DMS79 treated with DMSO at 0.1 percent for 48 hours (cell line): ENCODE measurements around the gene ELOVL6.
"Not testable (repeated sequence)": the region's sequence is repeated elsewhere in the genome, so short reads cannot be mapped to it uniquely, and the experiment has no call there.

ENCODE experiments used
- DNase-seq: peaks from one replicate; lab custom pipeline; 2025; lab: John Stamatoyannopoulos, UW

Gene ELOVL6

DNA sequence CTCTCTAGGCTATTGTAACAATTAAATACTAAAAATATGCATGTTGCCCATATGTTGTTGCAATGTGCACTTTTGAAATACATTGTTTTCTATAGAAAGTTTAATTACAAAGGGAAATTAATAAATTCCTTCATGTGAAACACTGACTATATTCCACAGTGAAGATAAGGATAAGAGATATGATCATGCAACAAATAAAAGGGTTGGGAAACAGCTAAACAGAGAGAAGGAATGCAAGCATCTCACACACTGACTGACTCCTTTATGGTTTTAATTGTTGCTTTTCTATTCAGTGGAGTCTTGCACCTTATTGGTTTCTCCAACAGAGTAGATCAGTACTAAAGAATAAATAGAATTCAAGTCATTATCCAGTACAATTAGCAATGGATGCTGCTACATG is 37.8 kb downstream of the ELOVL6 start:
- no peak for DNase-seq

DNA sequence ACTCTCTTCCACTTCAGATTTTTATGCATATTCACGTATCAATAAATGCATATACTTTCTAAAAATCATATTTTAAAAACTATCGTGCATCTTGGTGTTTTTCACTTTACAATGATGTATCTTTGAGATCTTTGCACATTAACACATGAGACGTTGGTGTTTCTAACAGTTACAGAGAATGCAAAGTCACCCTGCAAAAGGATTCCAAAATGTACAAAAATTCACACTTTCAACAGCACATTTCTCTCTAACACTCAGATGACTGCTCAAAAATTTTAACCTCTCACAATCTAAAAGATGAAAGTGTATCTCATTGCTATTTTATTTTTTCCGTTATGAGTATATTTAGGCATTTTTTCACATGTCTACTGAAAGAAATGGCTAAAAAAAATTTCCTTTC is 38.9 kb downstream of the ELOVL6 start:
- DNase-seq = no peak

- no peak for DNase-seq
Observed at GRCh38 chr4:110157580-110157979, 40.8 kb downstream of the ELOVL6 start.

GRCh38 chr4:110157166-110157565 is 41.2 kb downstream of the ELOVL6 start:
- not testable (repeated sequence) for DNase-seq

DNA sequence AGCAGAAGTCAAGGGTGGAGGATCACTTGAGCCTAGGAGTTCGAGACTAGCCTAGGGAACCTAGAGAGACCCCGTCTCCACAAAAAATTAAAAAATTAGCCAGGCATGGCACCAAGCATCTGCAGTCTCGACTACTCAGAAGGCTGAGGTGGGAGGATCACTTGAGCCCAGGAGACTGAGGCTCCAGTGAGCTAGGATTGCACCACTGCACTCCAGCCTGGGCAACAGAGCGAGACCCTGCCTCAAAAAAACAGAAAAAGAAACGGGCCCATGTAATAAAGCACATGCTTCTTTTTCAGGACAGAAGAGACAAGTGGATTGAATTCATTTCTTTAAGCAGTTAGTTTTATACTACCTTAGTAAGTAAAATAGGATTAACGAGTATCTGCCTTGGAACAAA is 42.0 kb downstream of the ELOVL6 start:
- no peak for DNase-seq

GRCh38 chr4:110155654-110156053 is 42.8 kb downstream of the ELOVL6 start:
- no peak for DNase-seq

- no peak for DNase-seq
Observed at GRCh38 chr4:110154582-110154981, 43.8 kb downstream of the ELOVL6 start.

- DNase-seq = no peak
Observed at GRCh38 chr4:110152386-110152785, 46.0 kb downstream of the ELOVL6 start.

DNA sequence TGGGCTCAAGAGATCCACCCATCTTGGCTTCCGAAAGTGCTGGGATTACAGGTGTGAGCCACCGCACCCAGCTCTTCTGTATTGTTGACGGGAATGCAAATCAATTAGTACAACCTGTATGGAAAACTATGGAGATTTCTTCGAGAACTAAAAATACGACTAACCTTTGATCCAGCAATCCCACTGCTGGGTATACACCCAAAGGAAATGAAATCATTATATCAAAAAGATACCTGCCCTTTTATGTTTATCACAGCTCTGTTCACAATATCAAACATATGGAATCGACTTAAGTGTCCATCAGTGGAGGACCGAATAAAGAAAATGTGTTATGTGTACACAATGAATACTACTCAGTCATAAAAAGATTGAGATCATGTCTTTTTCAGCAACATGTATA is 49.3 kb downstream of the ELOVL6 start:
- DNase-seq = no peak

DNA sequence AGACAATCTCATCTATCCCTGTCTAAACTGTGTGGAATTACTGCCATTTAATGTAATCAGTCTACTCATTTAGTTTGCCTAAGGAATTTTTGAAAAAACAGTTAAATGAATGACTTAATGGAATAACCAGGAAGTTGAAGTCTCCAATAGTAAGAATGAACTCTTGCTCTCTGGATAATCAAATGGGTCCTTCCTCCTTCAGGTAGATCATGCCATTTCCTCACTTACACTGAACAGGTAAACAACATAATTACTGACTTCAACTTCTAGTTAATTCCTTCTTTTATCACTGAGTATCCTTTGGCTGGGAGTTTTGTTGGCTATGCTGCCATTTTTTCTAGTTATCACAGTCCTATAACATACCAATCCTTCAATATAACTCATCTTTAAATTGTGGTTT is 56.0 kb downstream of the ELOVL6 start:
- DNase-seq = no peak

DNA sequence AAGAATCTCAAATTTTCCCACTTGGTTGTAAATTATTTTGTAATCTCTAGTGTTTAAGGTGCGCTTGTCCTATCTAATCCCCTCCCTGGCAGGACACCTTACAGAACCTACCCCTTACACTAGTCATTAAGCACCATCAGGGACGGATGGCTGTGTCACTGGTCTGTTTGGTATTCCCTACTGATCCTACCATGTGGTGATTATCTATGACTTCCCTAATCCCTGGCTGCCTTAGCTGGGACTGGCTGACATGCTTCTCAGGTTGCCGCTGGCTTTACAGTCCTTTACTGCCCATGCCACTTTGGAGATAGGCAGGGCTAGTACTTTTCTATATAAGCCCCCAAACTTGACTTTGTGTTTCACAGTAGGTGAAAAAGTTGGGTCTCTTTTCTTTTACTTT is 58.6 kb downstream of the ELOVL6 start:
- no peak for DNase-seq

GRCh38 chr4:110139111-110139510 is 59.3 kb downstream of the ELOVL6 start:
- DNase-seq = no peak

GRCh38 chr4:110138551-110138950 is 59.9 kb downstream of the ELOVL6 start:
- DNase-seq = no peak

DNA sequence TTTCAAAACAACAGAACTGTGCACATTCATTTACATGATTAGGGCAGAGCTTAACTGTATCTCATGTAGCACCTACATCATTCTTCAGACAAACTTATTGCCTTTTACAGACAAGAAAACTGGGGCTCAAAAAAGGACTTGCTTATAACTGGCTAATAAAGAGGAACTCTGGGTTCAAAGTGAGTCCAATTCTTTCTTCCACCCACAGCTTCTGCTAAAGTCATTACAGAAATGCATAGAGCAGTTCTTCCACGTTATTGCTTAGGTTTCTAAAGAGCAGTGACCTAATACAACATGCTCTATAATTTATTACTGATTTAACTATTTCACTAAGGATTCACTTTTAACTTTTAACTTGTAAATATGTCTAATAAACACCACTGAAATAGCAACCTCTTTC is 60.6 kb downstream of the ELOVL6 start:
- DNase-seq = no peak

- no peak for DNase-seq
Observed at GRCh38 chr4:110135523-110135922, 62.9 kb downstream of the ELOVL6 start.

DNA sequence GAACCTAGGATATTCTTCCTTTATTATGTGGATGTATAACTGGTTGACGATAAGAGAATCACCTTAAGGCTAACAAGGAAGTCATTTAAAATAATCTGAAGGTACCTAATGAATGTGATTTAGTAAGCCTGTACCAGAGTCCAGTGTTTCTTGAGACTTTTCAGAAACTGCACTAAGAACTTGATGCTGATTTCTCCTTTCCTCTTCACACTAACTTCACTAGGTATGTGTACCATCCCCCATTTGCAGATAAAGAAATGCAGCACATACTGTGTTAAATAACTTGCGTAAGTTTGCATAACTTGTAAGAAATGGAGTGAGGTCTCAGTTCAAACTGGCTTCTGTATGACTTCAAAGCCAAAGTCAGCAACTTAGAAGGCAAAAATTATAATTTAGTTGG is 63.3 kb downstream of the ELOVL6 start:
- DNase-seq = no peak

- DNase-seq = no peak
Observed at GRCh38 chr4:110134269-110134869, 64.0 kb downstream of the ELOVL6 start.

- DNase-seq = no peak
Observed at GRCh38 chr4:110132816-110133719, 65.3 kb downstream of the ELOVL6 start.

- no peak for DNase-seq
Observed at GRCh38 chr4:110131916-110132315, 66.5 kb downstream of the ELOVL6 start.

DNA sequence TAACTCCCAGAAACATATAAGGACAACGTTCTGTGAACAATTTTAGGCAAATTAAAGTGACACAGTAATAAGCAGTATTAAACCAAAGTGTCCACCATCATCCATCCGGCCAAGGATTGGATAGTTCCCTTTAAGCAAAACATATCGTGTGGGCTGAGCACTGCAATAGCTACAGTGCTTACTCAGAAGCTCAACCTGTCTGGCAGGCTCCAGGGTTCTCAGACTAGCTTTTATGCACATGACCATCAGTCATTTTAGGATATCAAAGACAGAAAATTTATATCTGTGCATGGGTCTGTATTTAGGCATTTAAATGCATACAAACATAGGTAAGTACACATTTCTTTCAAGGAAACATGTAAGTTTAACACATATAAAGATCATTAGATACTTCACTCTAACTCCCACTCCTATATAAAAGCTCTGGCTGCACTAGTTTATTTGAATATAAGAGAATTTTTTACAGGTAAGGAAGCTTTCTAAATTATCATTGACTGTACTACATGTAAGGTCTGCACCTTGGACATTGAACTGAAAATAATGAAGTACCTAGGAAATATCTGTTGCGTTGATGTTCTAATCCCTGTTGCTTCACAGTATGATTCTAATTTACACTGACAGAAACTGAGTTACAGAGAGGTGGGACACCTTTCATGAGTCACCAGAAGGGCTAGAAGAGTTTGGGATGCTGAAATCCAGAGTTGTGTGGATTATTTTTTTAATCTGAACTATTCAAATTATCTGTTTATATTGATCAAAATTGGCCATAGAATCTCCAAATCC is 67.6 kb downstream of the ELOVL6 start:
- DNase-seq = no peak

GRCh38 chr4:110129544-110129943 is 68.9 kb downstream of the ELOVL6 start:
- DNase-seq = no peak

DNA sequence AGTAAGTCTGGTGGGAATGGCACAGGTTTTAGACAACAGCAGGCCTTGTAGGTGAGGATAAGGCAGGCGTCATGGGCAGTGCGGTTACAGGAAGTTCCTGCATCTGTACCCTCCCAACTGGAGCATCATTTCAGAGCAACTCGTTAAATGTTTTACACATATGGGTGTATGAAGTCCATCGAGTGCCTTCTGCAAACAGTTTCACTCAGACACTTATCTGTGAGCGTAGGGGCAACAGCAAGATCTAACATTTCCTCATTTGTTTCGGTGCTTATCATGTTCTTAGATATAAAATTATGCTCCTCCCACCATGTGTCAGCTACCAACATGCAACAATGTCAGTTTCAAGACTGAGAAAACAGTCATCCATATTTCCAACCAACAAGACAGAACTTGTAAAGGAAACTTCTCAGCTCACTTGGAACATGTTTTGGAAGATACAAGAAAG is 69.9 kb downstream of the ELOVL6 start:
- DNase-seq = no peak

- peak; percentile 78 for DNase-seq
Observed at GRCh38 chr4:110128029-110128428, 70.4 kb downstream of the ELOVL6 start.
